HG02938 (cell line): Measurements from ENCODE around the gene CLTCL1.
A peak's percentile ranks its signal among the peaks of the same experiment; 100 is the strongest.

Source experiments
- ATAC-seq: cut with Tn5 transposase; IDR thresholded peaks from one replicate; pipeline ENCODE4 v1.9.1; 2021; ENCODE audit warnings: mild to moderate bottlenecking, moderate library complexity; ENCODE audit not compliant: unreplicated experiment

Gene CLTCL1

GRCh38 chr22:19197997-19198865 is 93.3 kb downstream of the CLTCL1 start:
- no peak for ATAC-seq

DNA sequence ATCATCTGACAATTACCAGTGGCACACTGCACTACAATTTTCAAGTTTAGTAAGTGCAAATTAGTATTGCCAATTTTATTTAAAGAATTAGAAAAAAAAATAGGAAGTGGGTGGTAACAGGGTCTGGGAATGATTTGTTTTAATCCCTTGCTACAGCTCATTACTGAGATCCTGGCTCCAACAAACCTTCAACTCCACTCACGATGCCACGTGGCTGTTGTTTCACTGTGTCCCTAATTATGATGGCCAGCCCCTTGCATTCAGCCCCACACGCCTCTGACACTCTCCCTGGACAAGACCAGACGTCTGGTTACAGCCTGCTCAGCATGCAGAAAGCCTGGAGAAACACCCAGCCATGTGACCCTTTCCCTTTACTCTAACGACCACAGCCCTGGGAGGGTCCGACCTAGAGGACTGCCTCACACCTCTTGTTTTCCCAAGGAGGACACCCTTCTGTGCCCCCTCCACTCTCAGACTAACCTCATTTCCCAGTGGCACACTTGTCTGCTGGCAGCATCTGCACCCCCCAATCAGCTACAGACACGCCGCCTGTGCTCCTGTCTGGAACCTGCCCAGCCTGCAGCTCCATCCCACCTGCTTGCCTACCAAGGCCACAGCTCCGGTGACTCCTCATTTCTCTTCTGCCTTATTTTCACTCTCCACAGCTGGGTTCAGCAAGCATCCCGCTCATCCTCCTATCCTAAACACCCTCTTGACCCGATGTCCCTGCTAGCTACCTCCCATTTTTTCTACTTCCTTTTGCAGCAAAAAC is 94.5 kb downstream of the CLTCL1 start:
- ATAC-seq = no peak

GRCh38 chr22:19195796-19196731 is 95.5 kb downstream of the CLTCL1 start:
- no peak for ATAC-seq

GRCh38 chr22:19194766-19195536 is 96.6 kb downstream of the CLTCL1 start:
- no peak for ATAC-seq

- no peak for ATAC-seq
Measured at GRCh38 chr22:19193879-19194278, 97.6 kb downstream of the CLTCL1 start.

- no peak for ATAC-seq
Measured at GRCh38 chr22:19187716-19188563, 103.6 kb downstream of the CLTCL1 start.

DNA sequence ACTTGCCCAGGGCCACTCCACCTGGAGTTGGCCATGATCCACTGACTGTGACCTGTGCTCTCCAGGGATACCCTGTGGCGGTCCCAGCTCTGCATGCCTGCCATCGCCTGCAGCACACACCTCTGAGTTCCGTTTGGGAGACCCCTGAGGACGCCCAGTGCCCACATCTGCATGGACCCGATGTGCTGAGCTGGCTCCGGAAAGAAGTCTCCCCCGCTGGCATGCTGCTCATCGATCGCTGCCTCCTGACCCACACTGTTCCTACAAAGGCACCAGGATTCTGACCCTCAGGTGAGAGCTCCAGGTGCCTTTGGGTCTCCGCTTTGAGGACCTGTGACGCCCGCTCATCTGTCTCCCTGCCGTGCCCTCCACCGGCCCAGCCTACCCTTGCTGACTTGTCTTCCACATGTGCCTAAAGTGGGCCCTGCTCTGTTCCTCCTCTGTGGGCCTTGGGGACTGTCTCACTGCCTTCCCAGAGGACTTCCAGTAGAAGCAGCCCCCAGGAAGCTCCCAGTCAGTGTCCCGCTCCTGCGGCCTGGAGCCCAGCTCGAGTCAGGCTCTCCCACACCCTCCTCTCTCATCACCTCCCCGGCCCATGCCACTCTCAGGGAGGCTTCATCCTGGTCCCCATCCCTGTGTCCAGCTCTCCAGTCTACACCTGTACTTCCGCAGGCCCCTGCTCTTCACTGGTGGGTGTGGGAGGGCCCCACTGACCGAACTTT is 107.1 kb downstream of the CLTCL1 start:
- ATAC-seq = no peak

- ATAC-seq = no peak
Measured at GRCh38 chr22:19183216-19183615, 108.3 kb downstream of the CLTCL1 start.

GRCh38 chr22:19182472-19183157 is 108.9 kb downstream of the CLTCL1 start:
- no peak for ATAC-seq

DNA sequence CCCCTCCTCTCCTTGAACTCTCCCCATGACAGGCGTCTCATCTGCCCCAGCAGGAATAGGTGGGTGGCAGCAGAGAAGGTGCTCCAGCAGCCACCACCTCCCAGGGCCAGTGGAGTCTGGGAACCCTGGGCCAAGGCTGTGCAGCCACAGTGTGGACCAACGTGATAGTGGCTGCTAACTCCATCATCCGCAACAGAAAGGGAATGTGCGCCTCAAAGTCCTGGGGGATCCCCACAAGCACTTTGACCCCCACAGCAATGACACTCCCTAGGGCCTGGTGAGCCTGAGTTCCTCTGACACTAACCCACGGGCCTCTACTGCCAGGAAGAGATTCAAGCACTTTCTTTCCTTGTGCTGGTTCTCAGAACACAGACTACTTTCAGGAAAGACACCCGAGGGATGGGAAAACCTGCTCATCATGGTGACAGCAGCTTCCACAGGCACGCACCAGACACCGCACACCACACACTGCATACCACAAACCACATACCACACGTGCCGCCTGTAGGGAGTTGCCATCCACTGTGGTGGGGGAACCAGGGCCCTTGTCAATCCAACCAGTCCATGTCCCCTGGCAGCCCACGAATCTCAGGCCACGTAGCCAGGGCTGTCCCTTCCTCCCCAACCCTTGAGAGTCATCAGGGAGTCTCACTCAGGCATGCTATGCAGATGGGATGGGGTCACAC is 109.6 kb downstream of the CLTCL1 start:
- ATAC-seq = no peak

DNA sequence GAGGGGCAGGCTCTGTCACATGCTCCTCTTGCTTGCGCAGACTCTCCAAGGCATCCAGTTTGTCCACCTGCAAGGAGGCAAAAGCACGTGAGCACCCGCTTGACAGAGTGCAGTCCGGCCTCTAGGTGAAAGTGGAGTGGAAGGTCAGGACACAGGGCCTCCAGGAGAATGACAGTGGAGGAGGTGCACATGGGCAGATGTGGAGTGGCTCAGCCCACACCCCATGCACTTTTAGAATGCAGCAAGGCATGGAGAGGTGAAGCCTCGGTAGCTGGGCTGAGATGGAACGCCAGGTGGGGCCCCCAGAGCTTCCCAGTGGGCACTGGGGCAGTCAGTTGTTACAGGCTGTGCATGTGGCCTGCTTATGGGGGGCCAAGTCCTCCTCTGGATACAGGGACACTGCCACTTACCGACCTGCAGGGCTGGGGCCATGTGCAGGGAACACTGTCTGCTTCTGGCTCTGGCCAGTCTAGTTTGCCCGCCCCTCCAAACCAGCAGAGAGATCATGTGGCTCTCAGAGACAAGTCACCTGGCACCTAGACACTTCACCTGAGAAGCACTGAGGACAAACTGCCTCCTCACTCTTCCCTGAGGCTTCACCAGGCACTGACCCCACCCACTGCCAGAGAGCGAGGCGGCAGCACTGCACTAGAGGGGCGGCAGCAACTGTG is 110.6 kb downstream of the CLTCL1 start:
- no peak for ATAC-seq

DNA sequence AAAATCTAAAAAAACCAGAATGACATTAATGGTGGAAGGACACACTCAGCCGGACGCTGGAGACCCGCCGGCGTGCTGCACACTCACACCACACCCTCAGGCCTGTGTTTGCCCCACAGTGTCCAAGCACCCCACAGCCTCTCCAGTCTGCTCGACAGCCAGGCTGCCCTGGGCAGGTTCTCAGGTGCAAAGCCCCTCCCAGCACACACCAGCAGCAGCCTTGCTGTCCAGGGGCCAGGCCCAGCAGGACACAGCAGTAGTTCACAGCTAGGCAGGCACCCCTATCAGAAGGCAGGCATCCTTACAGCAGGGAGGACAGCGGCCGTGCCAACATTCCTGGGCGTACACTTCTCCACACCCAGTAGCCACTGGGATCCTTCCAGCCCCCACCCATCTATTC is 111.3 kb downstream of the CLTCL1 start:
- ATAC-seq = no peak

DNA sequence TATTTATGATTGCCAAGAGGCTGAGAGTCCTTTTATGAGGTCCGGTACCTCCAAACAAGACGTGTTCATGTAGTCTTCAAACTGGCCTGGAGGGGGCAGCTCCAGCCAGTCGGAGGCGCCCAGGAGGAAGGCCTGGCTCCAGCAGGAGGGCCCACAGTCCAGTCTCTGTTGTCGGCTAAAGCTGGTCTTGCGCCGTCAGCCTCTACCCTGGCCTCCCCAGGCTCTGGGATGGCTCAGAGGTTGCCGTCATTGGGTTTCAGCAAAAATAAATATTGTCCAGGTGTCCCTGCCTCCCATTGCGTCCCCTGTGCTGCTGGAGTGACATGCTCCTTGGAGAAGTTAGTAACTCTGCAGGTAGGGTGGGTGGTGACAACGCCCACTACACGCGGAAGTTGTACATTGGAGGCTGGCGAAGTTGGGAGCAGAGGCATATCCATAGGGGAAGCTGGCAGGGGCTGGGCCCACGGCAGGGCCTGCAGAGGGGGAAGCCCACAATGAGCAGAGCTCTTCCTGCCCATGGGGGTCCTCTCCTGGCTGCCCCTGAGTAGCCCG is 111.9 kb downstream of the CLTCL1 start:
- ATAC-seq = peak; percentile 48

GRCh38 chr22:19178657-19179496 is 112.6 kb downstream of the CLTCL1 start, which contains the start of gene SLC25A1:
Gene SLC25A1 (minus strand): TSS chr22:19178736. CDS start chr22:19178673, 63 bp downstream.
- ATAC-seq = peak; percentile 45

GRCh38 chr22:19178065-19178656 is 113.4 kb downstream of the CLTCL1 start:
- peak; percentile 21 for ATAC-seq
